ENCODE measurements around the gene MOK. TPM values are rescaled to one million over a fixed set of nuclear protein-coding genes. Genes with fewer than 3 reads are reported as not detected.
A peak's percentile ranks its signal among the peaks of the same experiment; 100 is the strongest.
"Not testable (repeated sequence)": the region's sequence is repeated elsewhere in the genome, so short reads cannot be mapped to it uniquely, and the experiment has no call there.

The MOK gene
- 10 to 100 TPM in 3 of 4 donors, 1 to 10 TPM in 1; 9.6 to 18.3 (median 10.7) TPM for total RNA-seq

GRCh38 chr14:102304611-102305506, at the start of gene MOK:
Gene MOK (minus strand): TSS chr14:102305164. CDS start chr14:102304968, 196 bp downstream.
- intact Hi-C loops (cut with DNase I), result no loop called here
- peak; percentile 99 for DNase-seq (ENCODE audit: extremely low spot score)
- Histone ChIP-seq H3K4me1 (peaks cover 11 to 14% (median 12%) of the 10 kb centered on the region in 4 donors), H3K27ac (replicated peaks in 1 of 4) (peak within 1 kb of the TSS; percentile 53 to 75 (median 70)), H3K9me3 (no peaks in the 10 kb centered on the region), H3K27me3 (no peaks in the 10 kb centered on the region), H3K4me3 (peak within 1 kb of the TSS; percentile 66 to 93 (median 78)), H3K36me3 (no peaks in the 10 kb centered on the region)
- 1% methylated on average over 51 of the region's 53 CpGs for WGBS
- TF ChIP-seq POLR2A (IDR thresholded peaks at IDR 0.05; ENCODE audit: low read depth) (no peak), POLR2AphosphoS5 (IDR thresholded peaks at IDR 0.05) (peak; percentile 47 to 90), CTCF (IDR thresholded peaks at IDR 0.05) (no peak), EP300 (IDR thresholded peaks at IDR 0.05) (no peak)

GRCh38 chr14:102353126-102353619, 48.2 kb upstream of the MOK start:
- 84% methylated on average over 8 of the region's 8 CpGs for whole genome bisulfite sequencing
- H3K9me3 ChIP-seq, result no peaks in the 10 kb centered on the region
- H3K4me1 ChIP-seq, result peaks cover 0 to 14% (median 2%) of the 10 kb centered on the region in 4 donors
- H3K36me3 ChIP-seq, result peaks cover 65 to 98% (median 87%) of the 10 kb centered on the region in 4 donors
- TF ChIP-seq POLR2A (IDR thresholded peaks at IDR 0.05; ENCODE audit: low read depth) (no peak), CTCF (IDR thresholded peaks at IDR 0.05) (no peak), EP300 (IDR thresholded peaks at IDR 0.05) (no peak), POLR2AphosphoS5 (IDR thresholded peaks at IDR 0.05) (no peak)
- no peak overlapping the region for H3K4me3 ChIP-seq
- H3K27me3 ChIP-seq, result no peaks in the 10 kb centered on the region
- DNase-seq (ENCODE audit: extremely low spot score), result no peak
- no peak overlapping the region for H3K27ac ChIP-seq (replicated peaks in 1 of 4)
- intact Hi-C loops (cut with DNase I), result no loop called here

GRCh38 chr14:102352213-102352612, 47.2 kb upstream of the MOK start:
- DNase-seq (ENCODE audit: extremely low spot score), result no peak
- Histone ChIP-seq H3K27me3 (no peaks in the 10 kb centered on the region), H3K36me3 (peaks cover 67 to 98% (median 87%) of the 10 kb centered on the region in 4 donors), H3K9me3 (no peaks in the 10 kb centered on the region), H3K4me3 (no peak overlapping the region), H3K27ac (replicated peaks in 1 of 4) (peak overlapping the region in 1 of 4 donors; percentile 51), H3K4me1 (peaks cover 0 to 14% (median 2%) of the 10 kb centered on the region in 4 donors)
- WGBS, result 95% methylated on average over 4 of the region's 4 CpGs
- intact Hi-C loops (cut with DNase I), result no loop called here
- TF ChIP-seq CTCF (IDR thresholded peaks at IDR 0.05) (no peak), EP300 (IDR thresholded peaks at IDR 0.05) (no peak), POLR2AphosphoS5 (IDR thresholded peaks at IDR 0.05) (no peak), POLR2A (IDR thresholded peaks at IDR 0.05; ENCODE audit: low read depth) (no peak)

- H3K4me3 ChIP-seq; intact Hi-C loops (cut with DNase I); H3K9me3 ChIP-seq; DNase-seq (ENCODE audit: extremely low spot score); H3K27me3 ChIP-seq: not testable (repeated sequence)
- Histone ChIP-seq H3K27ac (replicated peaks in 1 of 4) (peak overlapping the region in 3 of 4 donors; percentile 31 to 63 (median 51)), H3K36me3 (peaks cover 67 to 98% (median 87%) of the 10 kb centered on the region in 4 donors), H3K4me1 (peaks cover 0 to 14% (median 2%) of the 10 kb centered on the region in 4 donors)
- WGBS, result 77% methylated on average over 9 of the region's 9 CpGs
Observed at GRCh38 chr14:102351593-102351992, 46.6 kb upstream of the MOK start.

- WGBS, result 76% methylated on average over 7 of the region's 10 CpGs
- H3K9me3 ChIP-seq, result no peaks in the 10 kb centered on the region
- H3K4me3 ChIP-seq, result no peak overlapping the region
- peaks cover 0 to 14% (median 2%) of the 10 kb centered on the region in 4 donors for H3K4me1 ChIP-seq
- intact Hi-C loops (cut with DNase I), result no loop called here
- TF ChIP-seq CTCF (IDR thresholded peaks at IDR 0.05) (no peak), POLR2AphosphoS5 (IDR thresholded peaks at IDR 0.05) (no peak), POLR2A (IDR thresholded peaks at IDR 0.05; ENCODE audit: low read depth) (no peak), EP300 (IDR thresholded peaks at IDR 0.05) (no peak)
- no peak for DNase-seq (ENCODE audit: extremely low spot score)
- peak overlapping the region; percentile 28 to 63 (median 41) for H3K27ac ChIP-seq (replicated peaks in 1 of 4)
- peaks cover 66 to 98% (median 88%) of the 10 kb centered on the region in 4 donors for H3K36me3 ChIP-seq
- no peaks in the 10 kb centered on the region for H3K27me3 ChIP-seq
Observed at GRCh38 chr14:102351023-102351422, 46.1 kb upstream of the MOK start.
